Stimulated activated CD8-positive, alpha-beta memory T cell treated with anti-CD3 and anti-CD28 coated beads, Interleukin-12 subunit alpha, Interleukin-12 subunit beta, amount 100 ng/mL, for 24 hours (primary cell): ENCODE data around the gene MSLN.

Source experiments
- DNase-seq: peaks from one replicate; pipeline ENCODE4 v3.0.0-alpha.2; 2020; ENCODE audit errors: extremely low read depth

The MSLN gene

GRCh38 chr16:759110-759910, 1.2 kb upstream of the MSLN start:
- DNase-seq, result no peak

DNA sequence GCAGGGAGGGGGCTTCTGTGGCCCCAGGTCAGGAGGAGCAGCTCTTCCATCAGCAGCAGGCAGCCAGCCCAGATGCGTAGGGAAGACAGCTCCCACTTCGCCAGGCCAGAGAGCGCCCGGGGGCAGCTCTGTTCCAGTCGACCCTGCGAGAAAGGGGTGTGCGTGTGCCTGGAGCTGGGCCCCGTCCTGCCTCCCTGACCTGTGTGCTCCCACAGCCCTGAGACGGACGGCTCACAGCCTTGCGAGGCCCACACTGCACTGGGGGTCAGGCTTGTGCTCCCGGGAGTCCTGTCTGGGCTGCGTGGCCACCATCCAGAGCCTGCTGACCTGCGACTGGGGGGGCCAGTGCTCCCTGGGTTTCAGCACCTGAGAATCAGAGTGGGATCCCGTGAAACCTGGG, 469 bp upstream of the MSLN start:
- DNase-seq, result no peak

- no peak for DNase-seq
Observed at GRCh38 chr16:761625-762513, 1.3 kb downstream of the MSLN start.

DNA sequence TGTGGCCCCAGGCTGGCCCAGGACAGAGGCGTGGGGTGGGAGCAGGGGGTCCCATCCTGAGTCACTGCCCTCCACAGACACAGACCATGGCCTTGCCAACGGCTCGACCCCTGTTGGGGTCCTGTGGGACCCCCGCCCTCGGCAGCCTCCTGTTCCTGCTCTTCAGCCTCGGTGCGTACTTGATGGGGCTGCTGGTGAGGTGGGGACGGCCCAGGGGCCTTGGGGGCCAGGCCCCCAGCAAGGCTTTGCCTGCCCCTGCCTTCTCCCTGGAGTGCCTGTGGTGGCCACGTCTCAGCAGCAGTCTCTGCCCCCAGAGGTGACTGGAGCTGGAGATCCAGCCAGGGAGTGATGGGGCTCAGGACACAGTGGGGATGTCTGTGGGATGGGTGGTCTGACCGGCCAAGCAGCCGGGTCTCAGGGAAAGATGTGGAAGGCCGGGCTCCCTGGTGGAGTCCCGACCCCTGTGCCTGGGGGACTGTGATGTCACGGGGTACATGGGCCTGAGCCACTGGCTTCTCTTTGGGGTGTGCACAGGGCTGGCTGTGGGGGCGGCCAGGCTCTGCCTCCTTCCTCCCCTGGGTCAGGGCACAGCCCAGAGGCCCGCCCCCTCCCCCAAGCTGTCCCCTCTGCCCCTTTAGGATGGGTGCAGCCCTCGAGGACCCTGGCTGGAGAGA, 2.2 kb downstream of the MSLN start:
- no peak for DNase-seq

GRCh38 chr16:763369-764183, 3.0 kb downstream of the MSLN start:
- DNase-seq, result no peak

DNA sequence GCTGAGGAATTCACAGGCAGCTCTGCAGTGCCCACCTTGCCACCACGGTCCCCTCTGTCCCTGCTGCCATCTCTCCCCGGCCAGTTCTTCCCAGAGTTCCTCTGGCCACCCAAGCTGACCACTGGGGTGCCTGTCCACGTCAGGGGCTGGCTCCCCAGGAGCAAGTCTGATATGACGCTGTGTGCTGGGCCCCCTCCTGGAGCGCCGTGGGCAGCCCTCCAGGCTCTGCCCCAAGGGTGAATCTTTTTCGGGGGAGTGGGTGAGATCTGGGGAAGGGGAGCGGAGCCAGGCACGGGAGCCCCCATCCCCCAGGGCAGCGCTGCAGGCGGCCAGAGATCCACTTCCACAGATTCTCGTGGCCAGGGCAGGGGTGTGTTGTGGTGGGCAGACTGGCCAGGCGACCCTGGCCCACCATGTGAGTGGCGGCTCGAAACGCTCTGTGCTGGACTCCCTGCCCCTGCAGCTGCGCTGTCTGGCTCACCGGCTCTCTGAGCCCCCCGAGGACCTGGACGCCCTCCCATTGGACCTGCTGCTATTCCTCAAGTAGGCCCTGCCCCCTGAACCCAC, 3.7 kb downstream of the MSLN start:
- no peak for DNase-seq

DNA sequence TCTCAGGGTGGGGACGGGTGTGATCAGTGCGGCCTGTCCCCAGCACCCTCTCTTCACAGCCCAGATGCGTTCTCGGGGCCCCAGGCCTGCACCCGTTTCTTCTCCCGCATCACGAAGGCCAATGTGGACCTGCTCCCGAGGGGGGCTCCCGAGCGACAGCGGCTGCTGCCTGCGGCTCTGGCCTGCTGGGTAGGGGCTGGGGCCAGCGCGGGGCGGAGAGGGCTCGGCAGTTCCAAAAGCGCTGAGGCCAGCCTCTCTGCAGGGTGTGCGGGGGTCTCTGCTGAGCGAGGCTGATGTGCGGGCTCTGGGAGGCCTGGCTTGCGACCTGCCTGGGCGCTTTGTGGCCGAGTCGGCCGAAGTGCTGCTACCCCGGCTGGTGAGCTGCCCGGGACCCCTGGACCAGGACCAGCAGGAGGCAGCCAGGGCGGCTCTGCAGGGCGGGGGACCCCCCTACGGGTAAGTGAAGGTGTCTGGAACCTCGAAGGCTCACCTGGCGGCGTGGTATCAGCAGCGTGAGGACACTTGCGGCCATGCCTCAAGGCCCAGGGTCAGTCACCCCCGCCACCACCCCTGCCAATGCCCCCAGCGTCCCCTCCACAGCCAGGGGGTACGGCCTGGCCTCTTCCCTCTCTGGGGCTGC, 4.4 kb downstream of the MSLN start:
- no peak for DNase-seq

- DNase-seq, result no peak
Observed at GRCh38 chr16:765488-765865, 4.9 kb downstream of the MSLN start.

GRCh38 chr16:766008-766819, 5.7 kb downstream of the MSLN start:
- DNase-seq, result no peak

GRCh38 chr16:766820-767640, 6.5 kb downstream of the MSLN start:
- no peak for DNase-seq

- no peak for DNase-seq
Observed at GRCh38 chr16:767743-768235, 7.3 kb downstream of the MSLN start.

GRCh38 chr16:768428-768827, 7.9 kb downstream of the MSLN start:
- no peak for DNase-seq

GRCh38 chr16:769184-769784, 8.8 kb downstream of the MSLN start:
- no peak for DNase-seq

GRCh38 chr16:769934-770333, 9.4 kb downstream of the MSLN start:
- no peak for DNase-seq

DNA sequence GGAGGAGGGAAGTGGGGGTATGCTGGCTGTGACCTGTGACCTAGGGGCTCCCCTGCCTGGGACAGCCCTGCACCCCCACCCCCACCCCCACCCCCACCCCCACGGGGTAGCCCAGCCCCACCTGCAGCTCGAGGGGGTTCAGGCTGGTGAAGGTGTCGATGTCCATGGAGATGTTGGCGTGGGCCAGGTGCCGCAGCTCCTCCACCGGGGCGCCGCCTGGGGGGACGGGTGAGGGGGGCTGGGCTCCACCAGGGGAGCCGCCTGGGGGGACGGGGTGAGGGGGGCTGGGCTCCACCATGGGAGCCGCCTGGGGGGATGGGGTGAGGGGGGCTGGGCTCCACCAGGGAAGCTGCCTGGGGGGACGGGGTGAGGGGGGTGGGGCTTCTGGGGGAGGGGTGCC, 9.9 kb downstream of the MSLN start:
- DNase-seq, result no peak

- no peak for DNase-seq
Observed at GRCh38 chr16:772959-773358, 12.4 kb downstream of the MSLN start.

- DNase-seq, result no peak
Observed at GRCh38 chr16:774086-775001, 13.8 kb downstream of the MSLN start.
